ENCODE data around the gene ZBTB16. TPM values are rescaled to one million over a fixed set of nuclear protein-coding genes. Genes with fewer than 3 reads are reported as not detected.

ZBTB16 gene
- total and polyA plus RNA-seq, 2 donors (not counting 3 experiments of a cell fraction or from before 2014, with no cell fraction given), result 9.8 to 20.3 TPM

GRCh38 chr11:114247070-114247789 is 187.7 kb downstream of the ZBTB16 start:
- no peaks in the 10 kb centered on the region for H3K27me3 ChIP-seq (ENCODE audit: control insufficient read depth in 2 of 2, insufficient read depth in 2 of 2, low read length in 2 of 2)
- no peaks in the 10 kb centered on the region for H4K20me1 ChIP-seq (replicated peaks; ENCODE audit: control insufficient read depth, extremely low read depth, insufficient read depth, low read length)
- no peak overlapping the region for H3K4me3 ChIP-seq (replicated peaks in 1 of 3; ENCODE audit: insufficient read depth in 1 of 3, low read depth in 1 of 3, low read length in 3 of 3)
- no peaks in the 10 kb centered on the region for H3K9me3 ChIP-seq (replicated peaks; ENCODE audit: control insufficient read depth, insufficient read depth, low read length)
- intact Hi-C loops (cut with micrococcal nuclease), result no loop called here
- H3K9ac ChIP-seq (replicated peaks; ENCODE audit: extremely low read depth, insufficient read depth, low read length), result no peak overlapping the region
- POLR2A ChIA-PET, result no interaction called here
- no peak for DNase-seq (ENCODE audit: low read depth, low spot score)
- dilution Hi-C loops (cut with MboI; ENCODE audit: extremely low pct_ligation_motif_present, low sequenced_read_pairs), result no loop called here
- no peak overlapping the region for H2AFZ ChIP-seq (ENCODE audit: low read depth, low read length)
- no peaks in the 10 kb centered on the region for H3K79me2 ChIP-seq (ENCODE audit: control insufficient read depth, insufficient read depth, low read length)
- H3K27ac ChIP-seq (ENCODE audit: insufficient read depth, low read depth, low read length), result no peak overlapping the region
- H3K4me2 ChIP-seq (ENCODE audit: insufficient read depth, low read length), result no peak overlapping the region
- no peak for TF ChIP-seq MAX (IDR thresholded peaks at IDR 0.05; ENCODE audit: insufficient read depth, insufficient read length)
- TF ChIP-seq MYC (IDR thresholded peaks at IDR 0.05; ENCODE audit: low read depth, low read length), result no peak
- TF ChIP-seq POLR2A (IDR thresholded peaks at IDR 0.05; ENCODE audit: low read depth, low read length), result no peak
- H3K36me3 ChIP-seq (ENCODE audit: control insufficient read depth in 2 of 2, extremely low read depth in 1 of 2, insufficient read depth in 2 of 2, low read length in 2 of 2), result peaks cover 0 to 16% of the 10 kb centered on the region in 2 experiments
- CTCF ChIA-PET, result interaction anchor here (1.0 to 7.6 kb wide), 3 partner anchors 12 to 166 kb away, joined by 3 to 51 read pairs (median 3); no protein-coding TSS in a partner anchor
- BruUV-seq (replicated peaks), result no TSS peak
- no peak for FAIRE-seq
- H3K9me1 ChIP-seq (replicated peaks; ENCODE audit: control insufficient read depth, extremely low read depth, insufficient read depth, low read length), result no peaks in the 10 kb centered on the region
- no peaks in the 10 kb centered on the region for H3K4me1 ChIP-seq (ENCODE audit: control insufficient read depth, extremely low read depth, insufficient read depth, low read length)

- H3K79me2 ChIP-seq (ENCODE audit: control insufficient read depth, insufficient read depth, low read length), result no peaks in the 10 kb centered on the region
- no peak overlapping the region for H3K4me2 ChIP-seq (ENCODE audit: insufficient read depth, low read length)
- CTCF ChIA-PET, result interaction anchor here (0.6 to 7.6 kb wide), 6 partner anchors 11 to 222 kb away, joined by 3 to 51 read pairs (median 3); no protein-coding TSS in a partner anchor
- POLR2A ChIA-PET, result no interaction called here
- no peak overlapping the region for H3K4me3 ChIP-seq (replicated peaks in 1 of 3; ENCODE audit: insufficient read depth in 1 of 3, low read depth in 1 of 3, low read length in 3 of 3)
- H4K20me1 ChIP-seq (replicated peaks; ENCODE audit: control insufficient read depth, extremely low read depth, insufficient read depth, low read length), result no peaks in the 10 kb centered on the region
- BruUV-seq (replicated peaks), result no TSS peak
- dilution Hi-C loops (cut with MboI; ENCODE audit: extremely low pct_ligation_motif_present, low sequenced_read_pairs) (loop anchor here (25.0 kb wide), 1 partner anchor 213 kb away; no protein-coding TSS in a partner anchor), intact Hi-C loops (cut with micrococcal nuclease) (no loop called here)
- TF ChIP-seq GATA2 (IDR thresholded peaks at IDR 0.05; ENCODE audit: insufficient read depth, insufficient read length, low read depth, low read length) (no peak), EZH2 (IDR thresholded peaks at IDR 0.05; ENCODE audit: borderline replicate concordance, low read depth, low read length, severe bottlenecking) (no peak), FOS (IDR thresholded peaks at IDR 0.05; ENCODE audit: borderline replicate concordance, insufficient read depth, low read length) (no peak), JUN (IDR thresholded peaks at IDR 0.05; ENCODE audit: borderline replicate concordance, insufficient read depth, insufficient read length, low read depth) (no peak), POLR2AphosphoS5 (IDR thresholded peaks at IDR 0.05; ENCODE audit: insufficient read depth, low read depth, low read length) (no peak), CTCF (IDR thresholded peaks at IDR 0.05; ENCODE audit: extremely low read depth in 1 of 2, insufficient read depth in 1 of 2, low read depth in 1 of 2, low read length in 2 of 2) (no peak), MYC (IDR thresholded peaks at IDR 0.05; ENCODE audit: low read depth, low read length) (no peak), MAX (IDR thresholded peaks at IDR 0.05; ENCODE audit: insufficient read depth, insufficient read length) (no peak)
- DNase-seq (ENCODE audit: low read depth, low spot score), result no peak
- H3K27ac ChIP-seq (ENCODE audit: insufficient read depth, low read depth, low read length), result no peak overlapping the region
- H3K9me1 ChIP-seq (replicated peaks; ENCODE audit: control insufficient read depth, extremely low read depth, insufficient read depth, low read length), result no peaks in the 10 kb centered on the region
- no peaks in the 10 kb centered on the region for H3K9me3 ChIP-seq (replicated peaks; ENCODE audit: control insufficient read depth, insufficient read depth, low read length)
- no peak overlapping the region for H2AFZ ChIP-seq (ENCODE audit: low read depth, low read length)
- FAIRE-seq, result no peak
- no peaks in the 10 kb centered on the region for H3K27me3 ChIP-seq (ENCODE audit: control insufficient read depth in 2 of 2, insufficient read depth in 2 of 2, low read length in 2 of 2)
- no peaks in the 10 kb centered on the region for H3K4me1 ChIP-seq (ENCODE audit: control insufficient read depth, extremely low read depth, insufficient read depth, low read length)
- H3K9ac ChIP-seq (replicated peaks; ENCODE audit: extremely low read depth, insufficient read depth, low read length), result no peak overlapping the region
- peaks cover 0 to 12% of the 10 kb centered on the region in 2 experiments for H3K36me3 ChIP-seq (ENCODE audit: control insufficient read depth in 2 of 2, extremely low read depth in 1 of 2, insufficient read depth in 2 of 2, low read length in 2 of 2)
Measured at GRCh38 chr11:114250180-114250579, 190.7 kb downstream of the ZBTB16 start.

Data from endothelial cell of umbilical vein (primary cell).